ENCODE measurements around the gene DPP4. TPM values are rescaled to one million over a fixed set of nuclear protein-coding genes. Genes with fewer than 3 reads are reported as not detected.

The DPP4 gene
- polyA plus RNA-seq, 1 donor from 2014 or later: not detected

DNA sequence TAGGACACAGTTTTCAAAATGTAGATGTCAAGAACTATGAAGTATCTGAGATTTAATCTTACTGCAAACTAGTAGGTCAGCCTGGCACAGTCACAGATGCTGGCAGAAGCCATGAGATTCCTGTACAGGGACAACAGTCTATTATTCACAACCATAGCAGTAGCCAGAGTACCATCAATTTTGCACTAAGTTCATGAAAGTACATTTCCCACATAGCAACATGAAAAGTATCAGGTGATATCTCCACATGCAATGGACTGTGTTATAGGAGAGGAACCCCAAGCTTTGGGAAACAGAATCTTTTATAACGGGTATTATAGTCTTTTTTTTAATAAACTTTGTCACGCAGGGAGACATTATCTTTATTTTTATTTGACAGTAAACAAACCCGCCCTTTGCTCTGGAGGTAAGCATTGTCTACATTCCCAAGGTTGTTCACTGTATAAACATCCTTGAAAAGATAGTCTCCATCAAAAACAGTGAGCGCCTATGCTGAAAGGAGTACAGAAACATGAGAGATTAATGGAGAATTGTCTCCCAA, 33.4 kb upstream of the DPP4 start:
- no peaks in the 10 kb centered on the region for H3F3A ChIP-seq (ENCODE audit: insufficient read depth, low read length, poor library complexity, severe bottlenecking)
- TF ChIP-seq EP300 (conservative IDR thresholded peaks at IDR 0.05; ENCODE audit: poor library complexity, severe bottlenecking): no peak
- no peak overlapping the region for H2AFZ ChIP-seq (ENCODE audit: low read depth, low read length)
- H3K4me2 ChIP-seq (ENCODE audit: low read length): no peak overlapping the region
- H3K27ac ChIP-seq (ENCODE audit: low read length): no peak overlapping the region
- no peaks in the 10 kb centered on the region for H4K20me1 ChIP-seq (ENCODE audit: insufficient read depth)
- H3K27me3 ChIP-seq (ENCODE audit: insufficient read depth, low read depth, low read length): no peaks in the 10 kb centered on the region
- H3K4me3 ChIP-seq (ENCODE audit: low read length): no peak overlapping the region
- no peaks in the 10 kb centered on the region for H3K36me3 ChIP-seq (ENCODE audit: insufficient read depth, low read length)
- H3K79me2 ChIP-seq (replicated peaks; ENCODE audit: insufficient read depth, low read length): no peaks in the 10 kb centered on the region
- no peaks in the 10 kb centered on the region for H3K9me2 ChIP-seq (ENCODE audit: insufficient read depth, low read length)
- H3K9me3 ChIP-seq (ENCODE audit: low read length): no peaks in the 10 kb centered on the region
- H3K9ac ChIP-seq (ENCODE audit: low read length): no peak overlapping the region

DNA sequence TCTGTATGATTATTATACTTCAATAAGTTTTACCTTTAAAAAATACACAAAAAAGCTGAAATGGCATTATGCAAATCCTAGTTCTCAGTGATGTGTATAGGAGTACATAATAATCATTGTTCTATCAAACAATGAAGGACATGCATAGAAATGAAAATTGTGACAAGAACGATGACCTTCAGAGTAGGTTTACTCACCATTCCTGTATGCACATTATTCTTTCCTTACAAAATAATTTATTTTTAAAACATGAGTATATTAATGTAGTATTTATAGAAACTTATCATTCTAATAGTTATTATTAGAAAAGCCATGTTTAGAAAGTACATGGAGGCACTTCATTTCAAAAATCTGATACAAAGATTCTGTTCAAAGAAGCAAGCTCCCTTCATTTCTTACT, 32.7 kb upstream of the DPP4 start:
- no peak for TF ChIP-seq RAD21 (conservative IDR thresholded peaks at IDR 0.05)
- no peak for TF ChIP-seq EP300 (conservative IDR thresholded peaks at IDR 0.05; ENCODE audit: poor library complexity, severe bottlenecking)
- TF ChIP-seq TAF1 (IDR thresholded peaks at IDR 0.05; ENCODE audit: low read depth): no peak
- TF ChIP-seq, protein P1, sequence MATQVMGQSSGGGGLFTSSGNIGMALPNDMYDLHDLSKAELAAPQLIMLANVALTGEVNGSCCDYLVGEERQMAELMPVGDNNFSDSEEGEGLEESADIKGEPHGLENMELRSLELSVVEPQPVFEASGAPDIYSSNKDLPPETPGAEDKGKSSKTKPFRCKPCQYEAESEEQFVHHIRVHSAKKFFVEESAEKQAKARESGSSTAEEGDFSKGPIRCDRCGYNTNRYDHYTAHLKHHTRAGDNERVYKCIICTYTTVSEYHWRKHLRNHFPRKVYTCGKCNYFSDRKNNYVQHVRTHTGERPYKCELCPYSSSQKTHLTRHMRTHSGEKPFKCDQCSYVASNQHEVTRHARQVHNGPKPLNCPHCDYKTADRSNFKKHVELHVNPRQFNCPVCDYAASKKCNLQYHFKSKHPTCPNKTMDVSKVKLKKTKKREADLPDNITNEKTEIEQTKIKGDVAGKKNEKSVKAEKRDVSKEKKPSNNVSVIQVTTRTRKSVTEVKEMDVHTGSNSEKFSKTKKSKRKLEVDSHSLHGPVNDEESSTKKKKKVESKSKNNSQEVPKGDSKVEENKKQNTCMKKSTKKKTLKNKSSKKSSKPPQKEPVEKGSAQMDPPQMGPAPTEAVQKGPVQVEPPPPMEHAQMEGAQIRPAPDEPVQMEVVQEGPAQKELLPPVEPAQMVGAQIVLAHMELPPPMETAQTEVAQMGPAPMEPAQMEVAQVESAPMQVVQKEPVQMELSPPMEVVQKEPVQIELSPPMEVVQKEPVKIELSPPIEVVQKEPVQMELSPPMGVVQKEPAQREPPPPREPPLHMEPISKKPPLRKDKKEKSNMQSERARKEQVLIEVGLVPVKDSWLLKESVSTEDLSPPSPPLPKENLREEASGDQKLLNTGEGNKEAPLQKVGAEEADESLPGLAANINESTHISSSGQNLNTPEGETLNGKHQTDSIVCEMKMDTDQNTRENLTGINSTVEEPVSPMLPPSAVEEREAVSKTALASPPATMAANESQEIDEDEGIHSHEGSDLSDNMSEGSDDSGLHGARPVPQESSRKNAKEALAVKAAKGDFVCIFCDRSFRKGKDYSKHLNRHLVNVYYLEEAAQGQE (IDR thresholded peaks at IDR 0.05; ENCODE audit: borderline replicate concordance): no peak
- TF ChIP-seq MXI1 (conservative IDR thresholded peaks at IDR 0.05; ENCODE audit: poor library complexity, severe bottlenecking): no peak
- TF ChIP-seq, protein P2, sequence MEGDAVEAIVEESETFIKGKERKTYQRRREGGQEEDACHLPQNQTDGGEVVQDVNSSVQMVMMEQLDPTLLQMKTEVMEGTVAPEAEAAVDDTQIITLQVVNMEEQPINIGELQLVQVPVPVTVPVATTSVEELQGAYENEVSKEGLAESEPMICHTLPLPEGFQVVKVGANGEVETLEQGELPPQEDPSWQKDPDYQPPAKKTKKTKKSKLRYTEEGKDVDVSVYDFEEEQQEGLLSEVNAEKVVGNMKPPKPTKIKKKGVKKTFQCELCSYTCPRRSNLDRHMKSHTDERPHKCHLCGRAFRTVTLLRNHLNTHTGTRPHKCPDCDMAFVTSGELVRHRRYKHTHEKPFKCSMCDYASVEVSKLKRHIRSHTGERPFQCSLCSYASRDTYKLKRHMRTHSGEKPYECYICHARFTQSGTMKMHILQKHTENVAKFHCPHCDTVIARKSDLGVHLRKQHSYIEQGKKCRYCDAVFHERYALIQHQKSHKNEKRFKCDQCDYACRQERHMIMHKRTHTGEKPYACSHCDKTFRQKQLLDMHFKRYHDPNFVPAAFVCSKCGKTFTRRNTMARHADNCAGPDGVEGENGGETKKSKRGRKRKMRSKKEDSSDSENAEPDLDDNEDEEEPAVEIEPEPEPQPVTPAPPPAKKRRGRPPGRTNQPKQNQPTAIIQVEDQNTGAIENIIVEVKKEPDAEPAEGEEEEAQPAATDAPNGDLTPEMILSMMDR (IDR thresholded peaks at IDR 0.05; ENCODE audit: poor library complexity, severe bottlenecking): no peak
- TF ChIP-seq SMC3 (conservative IDR thresholded peaks at IDR 0.05; ENCODE audit: poor library complexity): no peak
- no peak for TF ChIP-seq POLR2AphosphoS5 (IDR thresholded peaks at IDR 0.05)
- TF ChIP-seq EZH2 (IDR thresholded peaks at IDR 0.05; ENCODE audit: borderline replicate concordance, insufficient read depth, low read length, poor library complexity, severe bottlenecking): no peak
- no peaks in the 10 kb centered on the region for H4K20me1 ChIP-seq (ENCODE audit: insufficient read depth)
- no peaks in the 10 kb centered on the region for H3K9me2 ChIP-seq (ENCODE audit: insufficient read depth, low read length)
- no peaks in the 10 kb centered on the region for H3K79me2 ChIP-seq (replicated peaks; ENCODE audit: insufficient read depth, low read length)
- H2AFZ ChIP-seq (ENCODE audit: low read depth, low read length): no peak overlapping the region
- H3K4me2 ChIP-seq (ENCODE audit: low read length): no peak overlapping the region
- no peak overlapping the region for H3K27ac ChIP-seq (ENCODE audit: low read length)
- no peaks in the 10 kb centered on the region for H3F3A ChIP-seq (ENCODE audit: insufficient read depth, low read length, poor library complexity, severe bottlenecking)
- H3K9ac ChIP-seq (ENCODE audit: low read length): no peak overlapping the region
- H3K9me3 ChIP-seq (ENCODE audit: low read length): no peaks in the 10 kb centered on the region
- H3K27me3 ChIP-seq (ENCODE audit: insufficient read depth, low read depth, low read length): no peaks in the 10 kb centered on the region
- H3K4me3 ChIP-seq (ENCODE audit: low read length): no peak overlapping the region
- no peaks in the 10 kb centered on the region for H3K36me3 ChIP-seq (ENCODE audit: insufficient read depth, low read length)

DNA sequence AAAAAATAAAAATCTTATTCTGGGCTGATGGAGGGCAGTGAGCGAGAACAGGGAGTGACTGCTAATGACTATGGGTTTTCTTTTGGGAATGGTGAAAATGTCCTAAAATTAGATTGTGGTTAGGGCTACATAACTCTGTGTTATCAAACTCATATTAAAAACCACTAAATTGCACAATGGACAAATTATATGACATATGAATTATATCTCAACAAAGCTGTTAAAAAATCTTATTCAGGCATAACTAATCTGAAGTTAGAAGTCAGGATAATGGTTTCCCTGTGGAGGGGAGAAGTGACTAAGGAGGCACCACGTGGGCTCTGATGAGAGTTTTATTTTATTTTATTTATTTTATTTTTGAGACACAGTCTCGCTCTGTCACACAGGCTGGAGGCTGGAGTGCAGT, 32.1 kb upstream of the DPP4 start:
- Histone ChIP-seq H3K4me3 (ENCODE audit: low read length) (no peak overlapping the region), H3K36me3 (ENCODE audit: insufficient read depth, low read length) (no peaks in the 10 kb centered on the region), H3F3A (ENCODE audit: insufficient read depth, low read length, poor library complexity, severe bottlenecking) (no peaks in the 10 kb centered on the region), H3K27ac (ENCODE audit: low read length) (no peak overlapping the region), H3K4me2 (ENCODE audit: low read length) (no peak overlapping the region), H3K9me2 (ENCODE audit: insufficient read depth, low read length) (no peaks in the 10 kb centered on the region), H2AFZ (ENCODE audit: low read depth, low read length) (no peak overlapping the region), H3K9me3 (ENCODE audit: low read length) (no peaks in the 10 kb centered on the region), H4K20me1 (ENCODE audit: insufficient read depth) (no peaks in the 10 kb centered on the region), H3K9ac (ENCODE audit: low read length) (no peak overlapping the region), H3K27me3 (ENCODE audit: insufficient read depth, low read depth, low read length) (no peaks in the 10 kb centered on the region), H3K79me2 (replicated peaks; ENCODE audit: insufficient read depth, low read length) (no peaks in the 10 kb centered on the region)
- TF ChIP-seq RAD21 (conservative IDR thresholded peaks at IDR 0.05) (no peak), SMC3 (conservative IDR thresholded peaks at IDR 0.05; ENCODE audit: poor library complexity) (no peak), EP300 (conservative IDR thresholded peaks at IDR 0.05; ENCODE audit: poor library complexity, severe bottlenecking) (no peak), EZH2 (IDR thresholded peaks at IDR 0.05; ENCODE audit: borderline replicate concordance, insufficient read depth, low read length, poor library complexity, severe bottlenecking) (no peak), POLR2AphosphoS5 (IDR thresholded peaks at IDR 0.05) (no peak), MXI1 (conservative IDR thresholded peaks at IDR 0.05; ENCODE audit: poor library complexity, severe bottlenecking) (no peak), TAF1 (IDR thresholded peaks at IDR 0.05; ENCODE audit: low read depth) (no peak)
- TF ChIP-seq, protein P1 (IDR thresholded peaks at IDR 0.05; ENCODE audit: borderline replicate concordance): no peak
- TF ChIP-seq, protein P2 (IDR thresholded peaks at IDR 0.05; ENCODE audit: poor library complexity, severe bottlenecking): no peak

All from neural cell (in vitro differentiated cells).